Left lung (tissue), 10 donors: ENCODE results near the gene TMOD3. TPM values are rescaled to one million over a fixed set of nuclear protein-coding genes. Genes with fewer than 3 reads are reported as not detected.
A peak's percentile ranks its signal among the peaks of the same experiment; 100 is the strongest.

Experiments
- ATAC-seq: fragments of 200-7000 bp; cut with Tn5 transposase; one replicate; pipeline ENCODE4 v1.9.1; 2020; ENCODE audit warnings: moderate library complexity
- DNase-seq, 4 donors: peaks; one replicate each; pipeline ENCODE4 v3.0.0-alpha.2; 2013 to 2020
- H3K27ac ChIP-seq, 2 donors: fragments of 200-600 bp; sonication (generic) in 1 of 2; one replicate each; pipeline versions ENCODE4 v1.5.0 to v1.8.0; 2020 to 2021
- H3K27me3 ChIP-seq, 2 donors: fragments of 200-600 bp; sonication (generic) in 1 of 2; one replicate each; pipeline versions ENCODE4 v1.5.0 to v1.8.0; 2020 to 2021
- H3K36me3 ChIP-seq, 2 donors: fragments of 200-600 bp; sonication (generic) in 1 of 2; one replicate each; pipeline versions ENCODE4 v1.5.0 to v1.8.0; 2020 to 2021
- H3K4me1 ChIP-seq, 2 donors: fragments of 200-600 bp; one replicate each; pipeline ENCODE4 v1.8.0; 2021
- H3K4me3 ChIP-seq, 2 donors: fragments of 200-600 bp; sonication (generic) in 1 of 2; one replicate each; pipeline versions ENCODE4 v1.5.0 to v1.8.0; 2020 to 2021; ENCODE audit warnings: mild to moderate bottlenecking in 1 of 2
- H3K9me3 ChIP-seq, 2 donors: fragments of 200-600 bp; sonication (generic) in 1 of 2; one replicate each; pipeline versions ENCODE4 v1.5.0 to v1.8.0; 2020 to 2021
- CTCF ChIP-seq, 2 donors: fragments of 200-600 bp; sonication (generic) in 1 of 2; IDR thresholded peaks; one replicate each; pipeline versions ENCODE4 v1.5.0 to v1.8.0; 2021; ENCODE audit warnings: antibody characterized with exemption in 2 of 2
- intact Hi-C, 2 donors: fragments of 100-400 bp; cut with DNase I; formaldehyde crosslinking; loops; one replicate each; pipeline versions ENCODE4 v1.11.2 to v1.14.2; 2022
- polyA plus RNA-seq, 6 donors: library from polyadenylated mRNA; unstranded; fragments of 120-200 nt; gene quantifications; one replicate each; pipeline ENCODE4 v1.2.1, GENCODE V29; 2013; ENCODE audit not compliant: insufficient read length in 6 of 6
- total RNA-seq, 2 donors: library from RNA; stranded (reverse); fragmentation: NEBNext Ultra II Directional; extraction: Animal tissue kit (Norgen Biotek cat#: 25700); gene quantifications; one replicate each; pipeline ENCODE4 v1.2.1, GENCODE V29; 2021
- donor health status: DM: no; HTN: yes; CAD: no.
- donor health status: DM: no; HTN: no; CAD: no.

Gene TMOD3
- total and polyA plus RNA-seq, 8 donors, result 68.2 to 90.8 (median 74.4) TPM

- Histone ChIP-seq H3K27ac (no peak overlapping the region), H3K36me3 (no peaks in the 10 kb centered on the region), H3K4me3 (no peak overlapping the region), H3K27me3 (no peaks in the 10 kb centered on the region), H3K9me3 (peaks cover 6 to 14% of the 10 kb centered on the region in 2 donors), H3K4me1 (peaks cover 2 to 4% of the 10 kb centered on the region in 2 donors)
- no peak for DNase-seq
- ATAC-seq, result no peak
- TF ChIP-seq CTCF (IDR thresholded peaks at IDR 0.05), result no peak
- intact Hi-C loops, result no loop called here
These were observed 3.8 kb upstream of the TMOD3 start for GRCh38 chr15:51825698-51826097.

- DNase-seq (peak in 1 of 4 donors; percentile 58), ATAC-seq (peak; percentile 56)
- Histone ChIP-seq H3K4me3 (peak overlapping the region in 1 of 2 donors; percentile 76), H3K27me3 (no peaks in the 10 kb centered on the region), H3K4me1 (peaks cover 22 to 33% of the 10 kb centered on the region in 2 donors), H3K36me3 (no peaks in the 10 kb centered on the region), H3K27ac (peak overlapping the region; percentile 95 to 98), H3K9me3 (no peaks in the 10 kb centered on the region)
- TF ChIP-seq CTCF (IDR thresholded peaks at IDR 0.05), result no peak
- intact Hi-C loops, result no loop called here
These were observed 655 bp upstream of the TMOD3 start for GRCh38 chr15:51828621-51829375.

GRCh38 chr15:51830276-51830806, 888 bp downstream of the TMOD3 start:
- ATAC-seq, result peak; percentile 4
- peak overlapping the region; percentile 76 to 94 for H3K4me3 ChIP-seq
- peak in 2 of 4 donors; percentile 93 to 94 for DNase-seq
- TF ChIP-seq CTCF (IDR thresholded peaks at IDR 0.05), result no peak
- H3K36me3 ChIP-seq, result no peaks in the 10 kb centered on the region
- H3K27me3 ChIP-seq, result no peaks in the 10 kb centered on the region
- intact Hi-C loops, result no loop called here
- H3K27ac ChIP-seq, result peak overlapping the region; percentile 95 to 98
- no peaks in the 10 kb centered on the region for H3K9me3 ChIP-seq
- peaks cover 22 to 43% of the 10 kb centered on the region in 2 donors for H3K4me1 ChIP-seq

- no peaks in the 10 kb centered on the region for H3K27me3 ChIP-seq
- peaks cover 37 to 77% of the 10 kb centered on the region in 2 donors for H3K4me1 ChIP-seq
- H3K9me3 ChIP-seq, result no peaks in the 10 kb centered on the region
- DNase-seq (no peak), ATAC-seq (no peak)
- intact Hi-C loops, result no loop called here
- no peak overlapping the region for H3K4me3 ChIP-seq
- no peak for TF ChIP-seq CTCF (IDR thresholded peaks at IDR 0.05)
- no peak overlapping the region for H3K27ac ChIP-seq
- H3K36me3 ChIP-seq, result no peaks in the 10 kb centered on the region
These were observed 4.3 kb downstream of the TMOD3 start for GRCh38 chr15:51833772-51834171.

- no peak for TF ChIP-seq CTCF (IDR thresholded peaks at IDR 0.05)
- peak; percentile 58 for ATAC-seq
- no peaks in the 10 kb centered on the region for H3K27me3 ChIP-seq
- intact Hi-C loops, result no loop called here
- peak in 1 of 4 donors; percentile 44 for DNase-seq
- peaks cover 30 to 94% of the 10 kb centered on the region in 2 donors for H3K4me1 ChIP-seq
- no peaks in the 10 kb centered on the region for H3K36me3 ChIP-seq
- peak overlapping the region; percentile 5 to 70 for H3K27ac ChIP-seq
- no peak overlapping the region for H3K4me3 ChIP-seq
- H3K9me3 ChIP-seq, result no peaks in the 10 kb centered on the region
These were observed 8.4 kb downstream of the TMOD3 start for GRCh38 chr15:51837792-51838251.
